GM12874 (cell line): ENCODE data around the gene NRG3.

Experiments used
- TF ChIP-seq, protein P1 (sequence below): IDR thresholded peaks from 2 replicates; pipeline ENCODE4 v1.5.1; 2011; ENCODE audit warnings: low read depth, mild to moderate bottlenecking, control low read depth, low read length, moderate library complexity; ENCODE audit not compliant: insufficient read depth

NRG3 gene

DNA sequence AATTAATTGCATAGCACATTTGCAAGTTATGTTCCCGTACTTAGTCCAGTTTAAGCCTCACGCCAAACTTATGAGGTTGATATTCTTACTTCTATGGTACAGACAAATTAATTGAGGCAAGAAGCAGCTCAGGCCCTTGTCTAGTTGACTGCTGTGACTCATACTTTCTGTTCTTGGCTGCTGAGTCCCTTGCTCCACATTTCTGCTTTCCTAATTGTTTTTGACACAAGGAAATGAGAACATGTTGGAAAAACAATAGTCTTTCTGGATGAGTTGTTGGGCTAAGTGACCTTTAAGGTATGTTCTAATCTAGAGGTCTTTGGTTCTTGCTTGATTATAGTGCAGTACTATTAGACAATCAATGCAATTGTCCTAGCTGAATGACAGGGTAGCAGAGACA lies 331.8 kb downstream of the NRG3 start:
- TF ChIP-seq, protein P1, sequence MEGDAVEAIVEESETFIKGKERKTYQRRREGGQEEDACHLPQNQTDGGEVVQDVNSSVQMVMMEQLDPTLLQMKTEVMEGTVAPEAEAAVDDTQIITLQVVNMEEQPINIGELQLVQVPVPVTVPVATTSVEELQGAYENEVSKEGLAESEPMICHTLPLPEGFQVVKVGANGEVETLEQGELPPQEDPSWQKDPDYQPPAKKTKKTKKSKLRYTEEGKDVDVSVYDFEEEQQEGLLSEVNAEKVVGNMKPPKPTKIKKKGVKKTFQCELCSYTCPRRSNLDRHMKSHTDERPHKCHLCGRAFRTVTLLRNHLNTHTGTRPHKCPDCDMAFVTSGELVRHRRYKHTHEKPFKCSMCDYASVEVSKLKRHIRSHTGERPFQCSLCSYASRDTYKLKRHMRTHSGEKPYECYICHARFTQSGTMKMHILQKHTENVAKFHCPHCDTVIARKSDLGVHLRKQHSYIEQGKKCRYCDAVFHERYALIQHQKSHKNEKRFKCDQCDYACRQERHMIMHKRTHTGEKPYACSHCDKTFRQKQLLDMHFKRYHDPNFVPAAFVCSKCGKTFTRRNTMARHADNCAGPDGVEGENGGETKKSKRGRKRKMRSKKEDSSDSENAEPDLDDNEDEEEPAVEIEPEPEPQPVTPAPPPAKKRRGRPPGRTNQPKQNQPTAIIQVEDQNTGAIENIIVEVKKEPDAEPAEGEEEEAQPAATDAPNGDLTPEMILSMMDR = no peak

DNA sequence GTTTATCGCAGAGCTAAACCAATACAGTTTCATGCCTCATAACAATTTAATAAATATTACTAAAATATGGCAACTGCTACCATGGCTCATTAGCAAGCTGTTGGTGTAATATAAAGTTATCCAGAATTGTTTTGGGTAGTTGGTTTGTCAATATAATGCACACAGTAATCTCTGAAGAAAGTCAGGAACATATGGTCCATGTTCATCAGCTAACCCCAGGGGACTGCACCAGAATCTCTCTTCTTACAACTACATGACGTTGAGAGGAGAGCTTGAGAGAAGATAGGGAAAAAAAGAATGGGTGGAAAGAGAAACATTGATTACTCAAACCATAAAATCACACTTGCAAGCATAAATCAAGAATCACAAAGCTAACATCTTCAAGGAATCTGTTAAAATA lies 333.7 kb downstream of the NRG3 start:
- TF ChIP-seq, protein P1 = no peak

DNA sequence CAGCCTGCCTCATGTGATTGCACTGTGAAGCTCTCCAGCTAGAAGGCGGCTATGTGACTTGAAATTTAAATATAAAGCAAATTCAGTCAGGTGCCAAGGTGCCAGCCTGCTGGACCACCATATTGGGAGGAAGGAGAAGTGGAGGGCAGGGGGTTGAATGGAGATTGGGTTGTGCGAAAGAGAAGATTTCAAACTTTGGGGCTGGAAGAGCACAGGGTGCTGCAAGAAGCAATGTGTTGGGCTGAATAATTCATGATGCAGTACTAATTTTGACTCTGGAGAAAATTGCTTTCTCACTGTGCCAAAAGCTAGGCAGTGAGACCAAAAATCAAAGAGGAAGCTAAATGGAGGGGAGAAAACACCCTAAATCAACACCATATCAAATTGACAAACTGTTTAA lies 335.3 kb downstream of the NRG3 start:
- TF ChIP-seq, protein P1 = no peak

DNA sequence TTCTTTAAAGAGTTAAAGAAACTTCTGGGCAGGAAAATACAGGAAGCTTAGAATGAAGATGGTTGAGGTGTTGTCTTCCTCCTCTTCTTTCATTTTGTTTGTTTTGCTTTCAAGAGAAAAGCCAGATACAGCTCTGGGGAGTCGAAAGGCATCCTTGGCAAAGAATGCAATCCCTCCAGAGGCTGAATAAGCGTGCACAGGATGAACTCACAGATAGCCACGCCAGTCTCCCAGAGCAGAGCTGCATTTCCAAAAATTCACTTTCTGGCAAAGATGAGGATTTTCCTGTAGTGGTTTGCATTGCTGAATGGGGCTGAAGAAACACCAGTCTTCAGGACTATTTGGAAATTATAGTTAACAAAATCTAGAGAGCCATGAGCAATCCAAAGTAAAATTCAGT lies 336.4 kb downstream of the NRG3 start:
- TF ChIP-seq, protein P1 = no peak

DNA sequence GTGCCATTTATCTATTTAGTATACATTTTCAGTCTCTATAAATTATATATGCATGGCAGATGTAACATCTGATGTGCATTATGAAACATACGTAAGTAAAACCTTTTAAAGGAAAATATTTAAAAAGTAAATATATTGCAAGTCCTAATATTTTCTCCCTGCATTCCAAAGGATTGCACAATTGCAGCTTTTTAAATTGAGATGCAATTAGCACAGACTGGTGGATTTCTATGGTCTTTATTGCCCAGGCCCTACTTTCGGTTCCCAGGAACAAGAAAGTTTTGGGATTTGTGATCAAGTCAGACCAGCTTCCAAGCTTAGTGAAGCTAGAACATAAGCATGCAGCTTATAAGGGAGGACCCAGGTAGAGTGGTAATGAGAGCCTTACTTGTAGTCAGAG lies 337.8 kb downstream of the NRG3 start:
- TF ChIP-seq, protein P1 = no peak

DNA sequence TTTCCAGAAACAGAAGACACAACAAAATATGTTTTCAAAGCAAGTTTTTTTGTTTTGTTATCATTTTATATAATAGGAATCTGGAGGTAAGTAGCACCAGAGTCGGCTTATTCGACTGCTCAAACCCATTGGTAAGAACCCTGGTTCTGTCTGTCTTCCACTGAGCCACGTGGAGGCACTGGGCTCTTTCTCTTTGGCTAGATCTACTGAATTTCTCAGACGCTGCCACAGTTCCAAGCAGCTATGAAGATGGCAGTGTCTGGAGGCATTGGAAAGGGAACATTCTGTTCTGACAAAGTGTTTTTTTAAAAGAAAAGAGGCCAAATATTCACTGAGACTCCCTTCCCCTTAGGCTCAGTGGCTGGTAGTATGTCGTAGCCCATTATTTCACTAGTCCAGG lies 338.8 kb downstream of the NRG3 start:
- TF ChIP-seq, protein P1 = no peak

DNA sequence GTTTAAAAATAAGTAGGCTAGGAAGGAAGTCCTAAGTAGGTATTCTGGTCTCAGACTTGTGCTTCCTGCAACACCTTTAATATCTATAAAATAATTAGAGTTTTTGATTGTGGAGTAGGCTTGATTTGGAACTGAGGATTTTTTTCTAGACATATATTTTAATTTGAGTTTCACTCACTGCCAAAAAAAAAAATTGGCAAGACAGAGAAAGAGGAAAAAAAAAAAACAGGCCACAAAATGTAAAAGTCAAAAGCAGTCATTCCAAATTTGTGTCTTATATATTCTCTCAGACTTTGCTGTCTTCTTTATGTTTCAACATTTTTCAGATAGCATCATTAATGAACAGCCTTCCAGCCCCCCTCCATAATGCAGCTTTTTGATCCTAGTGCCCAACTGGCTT lies 346.1 kb downstream of the NRG3 start:
- TF ChIP-seq, protein P1 = no peak
